HEK293 (cell line): ENCODE data around the gene NELL1.

Experiments
- CTCF ChIP-seq: fragments of 450-650 bp; formaldehyde crosslinking; IDR thresholded peaks from 2 replicates; pipeline ENCODE4 v1.5.1; 2016; ENCODE audit warnings: missing biosample characterization, missing genetic modification characterization
- KLF16 ChIP-seq: fragments of 450-650 bp; formaldehyde crosslinking; IDR thresholded peaks from 2 replicates; pipeline ENCODE4 v1.5.1; 2017; ENCODE audit warnings: missing biosample characterization, missing genetic modification characterization
- MEIS1 ChIP-seq: sonication (generic); formaldehyde crosslinking; IDR thresholded peaks from 2 replicates; pipeline ENCODE4 v1.8.1; 2022; ENCODE audit warnings: missing genetic modification reagents, mild to moderate bottlenecking, borderline replicate concordance
- PBX3 ChIP-seq: sonication (generic); formaldehyde crosslinking; IDR thresholded peaks from 2 replicates; pipeline ENCODE4 v1.8.1; 2022; ENCODE audit warnings: mild to moderate bottlenecking, moderate library complexity, missing genetic modification reagents
- ZBTB17 ChIP-seq: fragments of 450-650 bp; formaldehyde crosslinking; IDR thresholded peaks from 2 replicates; pipeline ENCODE4 v1.5.1; 2016; ENCODE audit warnings: missing biosample characterization, missing genetic modification characterization
- ZEB2 ChIP-seq: fragments of 450-650 bp; formaldehyde crosslinking; IDR thresholded peaks from 2 replicates; pipeline ENCODE4 v1.5.1; 2016; ENCODE audit warnings: missing biosample characterization, missing genetic modification characterization
- ZNF121 ChIP-seq: fragments of 450-650 bp; formaldehyde crosslinking; IDR thresholded peaks from 2 replicates; pipeline ENCODE4 v1.5.1; 2016; ENCODE audit warnings: missing biosample characterization, missing genetic modification characterization
- ZNF169 ChIP-seq: fragments of 450-650 bp; formaldehyde crosslinking; IDR thresholded peaks from 2 replicates; pipeline ENCODE4 v1.5.1; 2016; ENCODE audit warnings: missing biosample characterization, missing genetic modification characterization
- ZNF280D ChIP-seq: fragments of 450-650 bp; formaldehyde crosslinking; IDR thresholded peaks from 2 replicates; pipeline ENCODE4 v1.5.1; 2016; ENCODE audit warnings: missing biosample characterization, missing genetic modification characterization
- ZNF521 ChIP-seq: fragments of 450-650 bp; formaldehyde crosslinking; IDR thresholded peaks from 2 replicates; pipeline ENCODE4 v1.5.1; 2017; ENCODE audit warnings: missing biosample characterization, mild to moderate bottlenecking, missing genetic modification characterization
- ZNF629 ChIP-seq: fragments of 450-650 bp; formaldehyde crosslinking; IDR thresholded peaks from 2 replicates; pipeline ENCODE4 v1.5.1; 2017; ENCODE audit warnings: missing biosample characterization, missing genetic modification characterization

- TF ChIP-seq CTCF (tag by site-specific recombination) (no peak), MEIS1 (CRISPR knock-in tag) (no peak), ZNF521 (tag by site-specific recombination) (no peak), ZNF629 (tag by site-specific recombination) (no peak), ZNF121 (no peak), KLF16 (no peak), ZEB2 (tag by site-specific recombination) (no peak), ZNF280D (tag by site-specific recombination) (no peak), ZBTB17 (no peak), PBX3 (no peak), ZNF169 (tag by site-specific recombination) (no peak)
These were observed 479.0 kb downstream of the NELL1 start for GRCh38 chr11:21148376-21148775.
